Posterior vena cava (tissue), 2 donors: ENCODE measurements around the gene FOXD4L1. TPM values are rescaled to one million over a fixed set of nuclear protein-coding genes. Genes with fewer than 3 reads are reported as not detected.
"Not testable (repeated sequence)": the region's sequence is repeated elsewhere in the genome, so short reads cannot be mapped to it uniquely, and the experiment has no call there.

ENCODE experiments used
- DNase-seq: peaks from one replicate; pipeline ENCODE4 v3.0.0-alpha.2; 2020; ENCODE audit warnings: low spot score
- intact Hi-C, 2 donors: fragments of 100-400 bp; cut with DNase I; formaldehyde crosslinking; loops; one replicate each; pipeline versions ENCODE4 v1.14.1 to v1.14.2; 2022 to 2023
- total RNA-seq, 2 donors: library from RNA; stranded (reverse); fragmentation: NEBNext Ultra II Directional; extraction: Animal tissue kit (Norgen Biotek cat#: 25700); gene quantifications; one replicate each; pipeline ENCODE4 v1.2.1, GENCODE V29; 2021
- donor health status: DM: yes; HTN: yes; CAD: no.
- donor health status: DM: yes; HTN: yes; CAD: no.

The FOXD4L1 gene
- total RNA-seq, 2 donors from 2014 or later, result not detected

- intact Hi-C loops, DNase-seq: not testable (repeated sequence)
Measured at GRCh38 chr2:113520837-113521236, 22.4 kb downstream of the FOXD4L1 start.

- intact Hi-C loops, DNase-seq: not testable (repeated sequence)
Measured at GRCh38 chr2:113521492-113521891, 23.0 kb downstream of the FOXD4L1 start.

- DNase-seq, intact Hi-C loops: not testable (repeated sequence)
Measured at GRCh38 chr2:113524986-113525385, 26.5 kb downstream of the FOXD4L1 start.

- intact Hi-C loops, DNase-seq: not testable (repeated sequence)
Measured at GRCh38 chr2:113527350-113528045, 29.0 kb downstream of the FOXD4L1 start.

GRCh38 chr2:113528126-113528525 lies 29.7 kb downstream of the FOXD4L1 start:
- DNase-seq, intact Hi-C loops: not testable (repeated sequence)

GRCh38 chr2:113528904-113529303 lies 30.4 kb downstream of the FOXD4L1 start:
- intact Hi-C loops, DNase-seq: not testable (repeated sequence)

GRCh38 chr2:113532991-113533390 lies 34.5 kb downstream of the FOXD4L1 start:
- intact Hi-C loops, DNase-seq: not testable (repeated sequence)

- DNase-seq, intact Hi-C loops: not testable (repeated sequence)
Measured at GRCh38 chr2:113536573-113536972, 38.1 kb downstream of the FOXD4L1 start.

GRCh38 chr2:113540834-113541203 lies 42.4 kb downstream of the FOXD4L1 start:
- DNase-seq, intact Hi-C loops: not testable (repeated sequence)

- peak; percentile 83 for DNase-seq
- intact Hi-C loops, result not testable (repeated sequence)
Measured at GRCh38 chr2:113541204-113541975, 42.9 kb downstream of the FOXD4L1 start.

- DNase-seq, intact Hi-C loops: not testable (repeated sequence)
Measured at GRCh38 chr2:113541976-113542485, 43.6 kb downstream of the FOXD4L1 start.

GRCh38 chr2:113542529-113542928 lies 44.1 kb downstream of the FOXD4L1 start:
- intact Hi-C loops, DNase-seq: not testable (repeated sequence)

Other genes with a start within 250 kb of the FOXD4L1 start
- gene PAX8, start 219.7 kb upstream of the FOXD4L1 start, total RNA-seq, result 1 to 10 TPM in 1 of 2 donors, under 1 TPM in 1; 0.19 to 3.6 TPM
- gene ZNG1B, start 61.0 kb upstream of the FOXD4L1 start, total RNA-seq, result 10 to 100 TPM; 23.0 to 30.5 TPM
- gene RABL2A, start 128.6 kb downstream of the FOXD4L1 start, total RNA-seq, result 10 to 100 TPM; 10.8 to 15.3 TPM